Measurements from ENCODE around the gene CNTNAP2.

Gene CNTNAP2

DNA sequence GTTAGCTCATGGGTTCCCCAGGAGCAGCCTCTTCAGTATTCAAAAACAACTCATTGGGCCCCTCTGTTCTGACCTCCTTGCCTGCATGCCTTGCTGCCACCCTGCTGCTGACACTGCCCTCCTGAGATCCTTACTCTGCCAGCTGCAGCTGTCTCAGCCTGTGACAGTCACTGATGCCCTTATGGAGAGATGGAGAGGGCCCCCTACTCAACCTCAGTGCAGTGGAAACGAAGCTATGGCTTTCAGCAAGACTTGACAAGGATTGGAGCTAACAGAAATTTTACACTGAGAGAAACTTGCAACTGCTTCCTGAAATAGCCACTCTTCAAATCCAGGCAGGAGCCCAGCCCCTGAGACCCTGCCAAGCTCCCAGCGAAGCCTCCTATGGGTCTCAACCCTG is 1795.7 kb downstream of the CNTNAP2 start:
- H3K27ac ChIP-seq (ENCODE audit: low read length) = no peak overlapping the region
- no peaks in the 10 kb centered on the region for H3K36me3 ChIP-seq (ENCODE audit: control insufficient read depth, low read depth, low read length)
- peaks cover 18% of the 10 kb centered on the region for H3K4me1 ChIP-seq (ENCODE audit: control insufficient read depth, low read depth, low read length)
- no peaks in the 10 kb centered on the region for H3K9me3 ChIP-seq (ENCODE audit: control insufficient read depth, low read depth, low read length)
- H3K27me3 ChIP-seq (ENCODE audit: control insufficient read depth, insufficient read depth, low read length) = no peaks in the 10 kb centered on the region
- no peak overlapping the region for H3K4me3 ChIP-seq (ENCODE audit: low read length)
- H3K9ac ChIP-seq (ENCODE audit: low read length) = no peak overlapping the region

DNA sequence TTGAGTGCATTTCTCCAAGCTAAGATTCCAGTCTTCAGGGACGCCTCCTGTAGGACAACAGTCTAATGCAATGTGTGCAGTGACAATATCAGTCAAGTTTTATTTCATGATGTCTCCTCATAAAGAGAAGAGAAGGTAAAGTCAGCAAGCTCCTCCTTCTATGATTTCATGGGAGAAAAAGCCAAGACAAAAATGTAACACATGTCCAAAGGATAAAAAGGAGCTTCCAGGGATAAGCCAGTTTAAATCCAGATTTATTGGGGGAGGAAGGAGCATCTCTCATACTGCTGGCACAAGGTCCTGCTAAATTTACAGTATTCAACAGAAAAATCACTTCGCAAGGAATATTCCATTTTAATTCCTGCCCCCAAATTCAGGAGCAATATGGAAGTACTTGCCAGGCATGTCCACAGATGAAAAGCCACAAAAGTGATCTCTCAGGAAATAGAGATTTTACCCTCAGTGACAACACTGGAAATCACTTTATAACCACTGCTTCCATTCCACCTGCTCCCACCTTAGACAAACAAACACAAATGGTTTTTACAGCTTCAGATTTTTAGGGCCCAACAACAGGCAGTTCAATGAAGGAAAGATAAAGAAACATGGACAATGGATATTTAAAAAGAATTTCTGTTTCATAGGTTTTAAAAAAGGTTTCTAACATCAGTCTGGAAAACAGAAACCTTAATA is 1796.5 kb downstream of the CNTNAP2 start:
- Histone ChIP-seq H3K9ac (ENCODE audit: low read length) (no peak overlapping the region), H3K27ac (ENCODE audit: low read length) (no peak overlapping the region), H3K4me3 (ENCODE audit: low read length) (no peak overlapping the region), H3K4me1 (ENCODE audit: control insufficient read depth, low read depth, low read length) (peaks cover 18% of the 10 kb centered on the region), H3K9me3 (ENCODE audit: control insufficient read depth, low read depth, low read length) (no peaks in the 10 kb centered on the region), H3K27me3 (ENCODE audit: control insufficient read depth, insufficient read depth, low read length) (no peaks in the 10 kb centered on the region), H3K36me3 (ENCODE audit: control insufficient read depth, low read depth, low read length) (no peaks in the 10 kb centered on the region)

DNA sequence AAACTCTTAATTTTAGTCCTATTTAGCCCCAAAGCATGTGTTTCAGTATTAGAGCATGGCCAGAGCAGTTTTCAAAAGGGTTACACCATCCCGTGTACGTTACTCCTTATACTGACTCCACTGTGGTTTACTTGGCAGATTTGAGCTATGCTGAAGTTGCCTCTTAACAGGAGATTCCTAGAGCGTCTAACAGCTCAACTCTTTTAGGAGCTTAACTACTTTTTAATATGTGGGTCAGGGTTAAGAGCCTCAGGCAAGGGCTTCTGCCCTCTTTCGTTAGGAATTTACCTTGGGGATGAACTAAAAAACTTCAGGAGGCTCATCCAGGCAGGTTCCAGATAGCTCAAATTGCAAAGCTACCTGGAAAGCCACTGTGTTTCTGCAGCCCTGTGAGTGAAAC is 1799.2 kb downstream of the CNTNAP2 start:
- Histone ChIP-seq H3K4me1 (ENCODE audit: control insufficient read depth, low read depth, low read length) (peaks cover 10% of the 10 kb centered on the region), H3K27ac (ENCODE audit: low read length) (no peak overlapping the region), H3K36me3 (ENCODE audit: control insufficient read depth, low read depth, low read length) (no peaks in the 10 kb centered on the region), H3K9ac (ENCODE audit: low read length) (no peak overlapping the region), H3K9me3 (ENCODE audit: control insufficient read depth, low read depth, low read length) (no peaks in the 10 kb centered on the region), H3K4me3 (ENCODE audit: low read length) (no peak overlapping the region), H3K27me3 (ENCODE audit: control insufficient read depth, insufficient read depth, low read length) (no peaks in the 10 kb centered on the region)

DNA sequence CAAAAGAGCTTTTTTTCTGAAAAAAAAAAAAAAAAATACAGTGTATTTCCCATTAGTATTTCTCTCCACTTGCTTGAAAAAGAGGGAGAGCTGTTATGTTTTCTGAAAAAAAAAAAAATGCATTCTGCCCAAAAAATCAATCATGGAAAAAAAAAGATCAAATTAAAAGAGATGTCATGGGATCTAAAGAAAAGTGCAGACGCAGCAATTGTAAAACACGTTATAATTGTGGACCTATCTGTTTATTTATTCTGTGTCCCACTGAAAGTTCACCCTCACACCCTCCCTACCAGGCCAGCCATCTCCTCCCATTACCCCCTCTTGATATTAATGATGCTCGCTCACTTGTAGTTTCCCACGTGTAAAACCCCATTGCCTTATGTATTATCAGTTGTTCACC is 1800.0 kb downstream of the CNTNAP2 start:
- Histone ChIP-seq H3K36me3 (ENCODE audit: control insufficient read depth, low read depth, low read length) (no peaks in the 10 kb centered on the region), H3K27ac (ENCODE audit: low read length) (no peak overlapping the region), H3K9ac (ENCODE audit: low read length) (no peak overlapping the region), H3K27me3 (ENCODE audit: control insufficient read depth, insufficient read depth, low read length) (no peaks in the 10 kb centered on the region), H3K4me3 (ENCODE audit: low read length) (no peak overlapping the region), H3K9me3 (ENCODE audit: control insufficient read depth, low read depth, low read length) (no peaks in the 10 kb centered on the region), H3K4me1 (ENCODE audit: control insufficient read depth, low read depth, low read length) (peaks cover 10% of the 10 kb centered on the region)

- no peak overlapping the region for H3K4me3 ChIP-seq (ENCODE audit: low read length)
- no peaks in the 10 kb centered on the region for H3K4me1 ChIP-seq (ENCODE audit: control insufficient read depth, low read depth, low read length)
- no peaks in the 10 kb centered on the region for H3K27me3 ChIP-seq (ENCODE audit: control insufficient read depth, insufficient read depth, low read length)
Observed at GRCh38 chr7:147923841-147924240, 1807.2 kb downstream of the CNTNAP2 start.

GRCh38 chr7:147937428-147937827 is 1820.8 kb downstream of the CNTNAP2 start:
- H3K4me3 ChIP-seq (ENCODE audit: low read length) = no peak overlapping the region
- no peaks in the 10 kb centered on the region for H3K9me3 ChIP-seq (ENCODE audit: control insufficient read depth, low read depth, low read length)
- no peak overlapping the region for H3K9ac ChIP-seq (ENCODE audit: low read length)
- H3K36me3 ChIP-seq (ENCODE audit: control insufficient read depth, low read depth, low read length) = no peaks in the 10 kb centered on the region
- no peak overlapping the region for H3K27ac ChIP-seq (ENCODE audit: low read length)
- H3K27me3 ChIP-seq (ENCODE audit: control insufficient read depth, insufficient read depth, low read length) = no peaks in the 10 kb centered on the region
- H3K4me1 ChIP-seq (ENCODE audit: control insufficient read depth, low read depth, low read length) = no peaks in the 10 kb centered on the region

More at GRCh38 chr7:147923841-147924240, 1807.2 kb downstream of the CNTNAP2 start:
- H3K9me3 ChIP-seq (ENCODE audit: control insufficient read depth, low read depth, low read length) = no peaks in the 10 kb centered on the region
- H3K27ac ChIP-seq (ENCODE audit: low read length) = no peak overlapping the region
- H3K9ac ChIP-seq (ENCODE audit: low read length) = no peak overlapping the region
- no peaks in the 10 kb centered on the region for H3K36me3 ChIP-seq (ENCODE audit: control insufficient read depth, low read depth, low read length)

GRCh38 chr7:147941381-147941780 is 1824.8 kb downstream of the CNTNAP2 start:
- H3K9me3 ChIP-seq (ENCODE audit: control insufficient read depth, low read depth, low read length) = no peaks in the 10 kb centered on the region
- H3K9ac ChIP-seq (ENCODE audit: low read length) = no peak overlapping the region
- no peak overlapping the region for H3K27ac ChIP-seq (ENCODE audit: low read length)
- H3K4me3 ChIP-seq (ENCODE audit: low read length) = no peak overlapping the region
- no peaks in the 10 kb centered on the region for H3K27me3 ChIP-seq (ENCODE audit: control insufficient read depth, insufficient read depth, low read length)
- no peaks in the 10 kb centered on the region for H3K36me3 ChIP-seq (ENCODE audit: control insufficient read depth, low read depth, low read length)
- H3K4me1 ChIP-seq (ENCODE audit: control insufficient read depth, low read depth, low read length) = no peaks in the 10 kb centered on the region

DNA sequence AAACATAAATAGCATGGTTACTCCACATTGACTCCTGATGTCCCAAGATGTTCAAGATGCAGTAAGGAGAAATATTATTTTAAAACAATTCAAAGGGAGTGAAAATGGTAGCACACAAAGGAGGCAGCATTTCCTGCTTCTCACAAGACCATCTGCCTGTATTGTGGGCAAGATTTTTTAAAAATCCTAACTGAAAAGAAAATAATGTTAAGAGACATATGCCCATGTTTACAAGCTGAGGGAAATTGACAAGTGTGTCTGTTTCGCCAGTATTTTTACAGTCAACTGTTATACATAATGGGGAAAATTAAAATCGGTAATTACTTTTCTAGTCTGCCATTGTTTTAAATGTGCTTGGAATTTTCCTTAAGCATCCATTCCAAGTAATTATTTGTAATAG is 1827.7 kb downstream of the CNTNAP2 start:
- no peak overlapping the region for H3K9ac ChIP-seq (ENCODE audit: low read length)
- no peak overlapping the region for H3K4me3 ChIP-seq (ENCODE audit: low read length)
- H3K4me1 ChIP-seq (ENCODE audit: control insufficient read depth, low read depth, low read length) = no peaks in the 10 kb centered on the region
- H3K36me3 ChIP-seq (ENCODE audit: control insufficient read depth, low read depth, low read length) = no peaks in the 10 kb centered on the region
- H3K27me3 ChIP-seq (ENCODE audit: control insufficient read depth, insufficient read depth, low read length) = no peaks in the 10 kb centered on the region
- H3K27ac ChIP-seq (ENCODE audit: low read length) = no peak overlapping the region
- H3K9me3 ChIP-seq (ENCODE audit: control insufficient read depth, low read depth, low read length) = no peaks in the 10 kb centered on the region

DNA sequence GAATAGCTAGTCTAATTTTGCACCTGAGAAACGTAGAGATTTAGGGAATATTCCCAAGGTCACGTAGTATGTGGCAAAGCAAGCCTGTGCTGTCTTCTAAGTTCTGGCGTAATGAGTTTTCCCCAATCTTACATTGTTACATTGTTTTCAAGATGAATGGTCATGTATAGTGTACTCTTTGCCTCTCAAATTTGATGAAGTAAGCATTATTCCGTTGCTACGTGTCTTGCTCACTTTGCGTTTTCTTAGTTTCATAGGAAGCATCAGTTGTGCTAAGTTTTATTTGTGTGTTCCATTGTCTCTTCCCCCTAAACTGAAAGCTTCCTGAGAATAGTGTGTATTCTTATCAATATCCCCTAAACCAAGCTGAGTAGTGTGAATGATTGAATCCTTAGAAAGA is 1836.3 kb downstream of the CNTNAP2 start:
- H3K4me1 ChIP-seq (ENCODE audit: control insufficient read depth, low read depth, low read length) = no peaks in the 10 kb centered on the region
- H3K36me3 ChIP-seq (ENCODE audit: control insufficient read depth, low read depth, low read length) = no peaks in the 10 kb centered on the region
- no peak overlapping the region for H3K4me3 ChIP-seq (ENCODE audit: low read length)
- H3K27ac ChIP-seq (ENCODE audit: low read length) = no peak overlapping the region
- no peak overlapping the region for H3K9ac ChIP-seq (ENCODE audit: low read length)
- no peaks in the 10 kb centered on the region for H3K27me3 ChIP-seq (ENCODE audit: control insufficient read depth, insufficient read depth, low read length)
- H3K9me3 ChIP-seq (ENCODE audit: control insufficient read depth, low read depth, low read length) = no peaks in the 10 kb centered on the region

- Histone ChIP-seq H3K9me3 (ENCODE audit: control insufficient read depth, low read depth, low read length) (no peaks in the 10 kb centered on the region), H3K27me3 (ENCODE audit: control insufficient read depth, insufficient read depth, low read length) (no peaks in the 10 kb centered on the region), H3K36me3 (ENCODE audit: control insufficient read depth, low read depth, low read length) (no peaks in the 10 kb centered on the region), H3K27ac (ENCODE audit: low read length) (no peak overlapping the region), H3K9ac (ENCODE audit: low read length) (no peak overlapping the region), H3K4me3 (ENCODE audit: low read length) (no peak overlapping the region), H3K4me1 (ENCODE audit: control insufficient read depth, low read depth, low read length) (no peaks in the 10 kb centered on the region)
Observed at GRCh38 chr7:147968046-147968610, 1851.5 kb downstream of the CNTNAP2 start.

- H3K9me3 ChIP-seq (ENCODE audit: control insufficient read depth, low read depth, low read length) = no peaks in the 10 kb centered on the region
- no peak overlapping the region for H3K27ac ChIP-seq (ENCODE audit: low read length)
- no peaks in the 10 kb centered on the region for H3K36me3 ChIP-seq (ENCODE audit: control insufficient read depth, low read depth, low read length)
- H3K4me1 ChIP-seq (ENCODE audit: control insufficient read depth, low read depth, low read length) = no peaks in the 10 kb centered on the region
- no peak overlapping the region for H3K9ac ChIP-seq (ENCODE audit: low read length)
- H3K27me3 ChIP-seq (ENCODE audit: control insufficient read depth, insufficient read depth, low read length) = no peaks in the 10 kb centered on the region
- no peak overlapping the region for H3K4me3 ChIP-seq (ENCODE audit: low read length)
Observed at GRCh38 chr7:147971606-147972110, 1855.1 kb downstream of the CNTNAP2 start.

DNA sequence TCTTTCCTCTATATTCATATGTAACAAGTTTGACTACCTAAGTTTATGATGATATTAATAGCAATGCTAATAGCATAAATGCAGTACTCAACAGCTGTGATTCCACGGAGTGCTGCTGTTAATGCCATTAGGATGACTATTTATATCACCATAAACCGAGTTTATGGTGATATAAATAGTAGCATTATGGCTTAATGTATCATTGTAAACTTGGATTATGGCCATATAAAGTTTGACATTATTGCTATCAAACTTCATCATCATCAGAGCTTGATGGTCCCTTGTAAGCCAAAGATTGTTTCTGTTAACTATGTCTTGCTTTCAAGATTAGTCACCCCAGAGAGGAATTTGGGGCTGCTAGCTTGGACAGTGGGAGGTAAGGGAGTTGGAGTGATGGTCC is 1861.6 kb downstream of the CNTNAP2 start:
- no peaks in the 10 kb centered on the region for H3K27me3 ChIP-seq (ENCODE audit: control insufficient read depth, insufficient read depth, low read length)
- no peak overlapping the region for H3K4me3 ChIP-seq (ENCODE audit: low read length)
- no peaks in the 10 kb centered on the region for H3K36me3 ChIP-seq (ENCODE audit: control insufficient read depth, low read depth, low read length)
- H3K9ac ChIP-seq (ENCODE audit: low read length) = no peak overlapping the region
- no peak overlapping the region for H3K27ac ChIP-seq (ENCODE audit: low read length)
- H3K4me1 ChIP-seq (ENCODE audit: control insufficient read depth, low read depth, low read length) = no peaks in the 10 kb centered on the region
- no peaks in the 10 kb centered on the region for H3K9me3 ChIP-seq (ENCODE audit: control insufficient read depth, low read depth, low read length)
